Sigmoid colon (tissue), 3 donors: Measurements from ENCODE around the gene INPP5D.

ENCODE experiments used
- POLR2A ChIP-seq, 2 donors: fragments of 450-650 bp; IDR thresholded peaks; one replicate each; pipeline ENCODE4 v1.6.1; 2016; ENCODE audit warnings: antibody characterized with exemption in 2 of 2, mild to moderate bottlenecking in 2 of 2, moderate library complexity in 2 of 2
- TF ChIP-seq, protein P1 (sequence below), 4 experiments: fragments of 450-650 bp in 3 of 4; fragments of 200-600 bp in 1 of 4; IDR thresholded peaks; one replicate each; pipeline ENCODE4 v1.5.1; 2016 to 2019; ENCODE audit warnings: antibody characterized with exemption in 4 of 4, mild to moderate bottlenecking in 3 of 4, moderate library complexity in 2 of 4

DNA sequence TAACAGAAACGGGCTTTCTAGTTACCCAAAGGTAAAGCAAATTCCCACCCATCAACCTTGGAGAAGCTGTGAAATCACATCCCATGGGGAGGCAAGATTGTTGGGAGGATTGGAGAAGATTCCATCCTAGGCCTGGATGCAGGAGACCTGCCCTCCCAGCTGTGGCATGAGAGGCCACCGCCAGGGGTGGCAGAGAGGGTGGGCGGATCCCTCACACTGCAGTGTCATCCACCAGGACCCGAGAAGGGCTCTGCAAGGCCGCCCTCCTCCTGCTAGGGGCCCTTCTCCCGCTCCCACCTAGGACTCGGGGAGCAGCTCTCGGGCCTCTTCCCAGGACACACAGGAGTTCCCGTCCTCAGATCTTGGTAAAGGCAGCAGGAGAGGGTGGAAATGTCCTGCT is 175.8 kb downstream of the INPP5D start:
- TF ChIP-seq POLR2A (IDR thresholded peaks at IDR 0.05) = no peak
- TF ChIP-seq, protein P1, sequence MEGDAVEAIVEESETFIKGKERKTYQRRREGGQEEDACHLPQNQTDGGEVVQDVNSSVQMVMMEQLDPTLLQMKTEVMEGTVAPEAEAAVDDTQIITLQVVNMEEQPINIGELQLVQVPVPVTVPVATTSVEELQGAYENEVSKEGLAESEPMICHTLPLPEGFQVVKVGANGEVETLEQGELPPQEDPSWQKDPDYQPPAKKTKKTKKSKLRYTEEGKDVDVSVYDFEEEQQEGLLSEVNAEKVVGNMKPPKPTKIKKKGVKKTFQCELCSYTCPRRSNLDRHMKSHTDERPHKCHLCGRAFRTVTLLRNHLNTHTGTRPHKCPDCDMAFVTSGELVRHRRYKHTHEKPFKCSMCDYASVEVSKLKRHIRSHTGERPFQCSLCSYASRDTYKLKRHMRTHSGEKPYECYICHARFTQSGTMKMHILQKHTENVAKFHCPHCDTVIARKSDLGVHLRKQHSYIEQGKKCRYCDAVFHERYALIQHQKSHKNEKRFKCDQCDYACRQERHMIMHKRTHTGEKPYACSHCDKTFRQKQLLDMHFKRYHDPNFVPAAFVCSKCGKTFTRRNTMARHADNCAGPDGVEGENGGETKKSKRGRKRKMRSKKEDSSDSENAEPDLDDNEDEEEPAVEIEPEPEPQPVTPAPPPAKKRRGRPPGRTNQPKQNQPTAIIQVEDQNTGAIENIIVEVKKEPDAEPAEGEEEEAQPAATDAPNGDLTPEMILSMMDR (IDR thresholded peaks at IDR 0.05) = no peak
